Ramos (cell line): ENCODE results near the gene IGFALS.
"Not testable (repeated sequence)": the region's sequence is repeated elsewhere in the genome, so short reads cannot be mapped to it uniquely, and the experiment has no call there.

Experiments
- in situ Hi-C: fragments of 300-500 bp; cut with MboI; formaldehyde crosslinking; loops from one replicate; pipeline ENCODE4 v1.14.3; 2022; ENCODE audit warnings: low sequenced_read_pairs; ENCODE audit not compliant: unreplicated experiment

IGFALS gene

GRCh38 chr16:1818873-1819525, 25.5 kb upstream of the IGFALS start:
- in situ Hi-C loops, result no loop called here

- in situ Hi-C loops, result no loop called here
Observed at GRCh38 chr16:1818204-1818872, 24.8 kb upstream of the IGFALS start.

- in situ Hi-C loops, result no loop called here
Observed at GRCh38 chr16:1817716-1818115, 24.2 kb upstream of the IGFALS start.

- in situ Hi-C loops, result no loop called here
Observed at GRCh38 chr16:1817276-1817589, 23.7 kb upstream of the IGFALS start.

- in situ Hi-C loops, result no loop called here
Observed at GRCh38 chr16:1816396-1817275, 23.1 kb upstream of the IGFALS start.

GRCh38 chr16:1815461-1815860, 22.0 kb upstream of the IGFALS start:
- in situ Hi-C loops, result no loop called here

GRCh38 chr16:1812732-1813163, 19.2 kb upstream of the IGFALS start:
- in situ Hi-C loops, result no loop called here

GRCh38 chr16:1810536-1810935, 17.0 kb upstream of the IGFALS start:
- in situ Hi-C loops, result no loop called here

GRCh38 chr16:1810106-1810505, 16.6 kb upstream of the IGFALS start:
- in situ Hi-C loops, result no loop called here

GRCh38 chr16:1809281-1809801, 15.8 kb upstream of the IGFALS start:
- in situ Hi-C loops, result no loop called here

GRCh38 chr16:1808691-1809090, 15.2 kb upstream of the IGFALS start:
- in situ Hi-C loops, result no loop called here

- in situ Hi-C loops, result no loop called here
Observed at GRCh38 chr16:1807626-1808025, 14.1 kb upstream of the IGFALS start.

GRCh38 chr16:1800701-1801100, 7.2 kb upstream of the IGFALS start:
- in situ Hi-C loops, result no loop called here

- in situ Hi-C loops, result not testable (repeated sequence)
Observed at GRCh38 chr16:1799263-1799662, 5.8 kb upstream of the IGFALS start.

- in situ Hi-C loops, result no loop called here
Observed at GRCh38 chr16:1794908-1795666, 1.6 kb upstream of the IGFALS start.

GRCh38 chr16:1794221-1794871, 841 bp upstream of the IGFALS start:
- in situ Hi-C loops, result no loop called here

GRCh38 chr16:1792836-1793577, 498 bp downstream of the IGFALS start:
- in situ Hi-C loops, result no loop called here

GRCh38 chr16:1791943-1792812, 1.3 kb downstream of the IGFALS start:
- in situ Hi-C loops, result no loop called here
